NB4 (cell line): ENCODE results near the gene SMAD3.

Experiments
- MYC ChIP-seq: IDR thresholded peaks from 2 replicates; pipeline ENCODE4 v1.6.1; 2011; ENCODE audit warnings: low read depth, low read length
- POLR2A ChIP-seq: IDR thresholded peaks from 2 replicates; pipeline ENCODE4 v1.6.1; 2011; ENCODE audit warnings: mild to moderate bottlenecking; ENCODE audit not compliant: insufficient read length; ENCODE audit errors: extremely low read depth
- TF ChIP-seq, protein P1 (sequence below): IDR thresholded peaks from one replicate; pipeline ENCODE4 v1.5.1; 2012; ENCODE audit warnings: low read depth, low read length
- TF ChIP-seq, protein P2 (sequence below): IDR thresholded peaks from 2 replicates; pipeline ENCODE4 v1.6.1; 2011; ENCODE audit warnings: low read depth, low read length

DNA sequence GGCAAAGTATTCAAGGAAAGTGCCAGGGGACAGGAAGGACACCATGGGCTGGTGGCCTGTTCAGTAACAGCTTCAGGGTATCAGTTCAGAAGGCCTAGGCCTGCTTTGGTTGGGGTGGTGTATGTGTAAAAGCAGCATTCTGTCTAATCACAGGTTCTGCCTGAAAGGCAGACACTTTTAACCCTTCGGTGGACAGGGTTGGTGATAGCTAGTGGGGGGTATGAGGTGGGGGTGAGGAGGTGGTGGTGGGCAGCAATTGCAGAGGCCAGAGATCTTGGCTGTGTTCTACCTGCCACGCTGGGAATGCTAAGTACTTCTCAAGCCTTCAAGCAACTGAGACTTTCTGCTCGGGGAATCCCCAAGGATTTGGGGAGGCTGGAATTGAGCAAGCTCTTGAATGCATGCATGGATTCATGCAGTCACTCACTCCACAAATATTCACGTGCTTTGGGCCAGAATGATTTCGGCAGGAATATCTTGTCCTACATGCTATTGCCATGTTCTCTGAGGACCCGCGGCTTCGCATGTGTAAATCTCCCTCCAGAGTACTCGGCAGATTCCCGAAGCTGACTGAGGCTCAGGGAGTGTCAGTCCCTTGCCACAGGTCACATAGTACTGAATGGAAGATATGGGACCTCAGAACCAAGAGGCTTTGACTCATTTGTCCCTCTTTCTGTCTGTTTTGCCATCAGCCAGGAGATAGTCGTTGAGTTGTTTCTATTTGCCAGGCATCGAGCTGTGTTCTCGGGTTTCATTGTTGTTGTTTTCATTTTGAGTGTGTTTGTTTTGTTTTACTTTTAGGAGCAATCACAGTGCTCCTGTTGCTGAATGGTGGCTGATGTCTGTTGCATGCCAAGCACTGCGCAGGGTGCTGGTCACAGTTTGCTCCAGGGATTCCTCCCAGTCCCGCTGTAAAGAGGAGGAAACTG is 65.5 kb downstream of the SMAD3 start:
- TF ChIP-seq POLR2A (no peak), MYC (no peak)
- TF ChIP-seq, protein P1, sequence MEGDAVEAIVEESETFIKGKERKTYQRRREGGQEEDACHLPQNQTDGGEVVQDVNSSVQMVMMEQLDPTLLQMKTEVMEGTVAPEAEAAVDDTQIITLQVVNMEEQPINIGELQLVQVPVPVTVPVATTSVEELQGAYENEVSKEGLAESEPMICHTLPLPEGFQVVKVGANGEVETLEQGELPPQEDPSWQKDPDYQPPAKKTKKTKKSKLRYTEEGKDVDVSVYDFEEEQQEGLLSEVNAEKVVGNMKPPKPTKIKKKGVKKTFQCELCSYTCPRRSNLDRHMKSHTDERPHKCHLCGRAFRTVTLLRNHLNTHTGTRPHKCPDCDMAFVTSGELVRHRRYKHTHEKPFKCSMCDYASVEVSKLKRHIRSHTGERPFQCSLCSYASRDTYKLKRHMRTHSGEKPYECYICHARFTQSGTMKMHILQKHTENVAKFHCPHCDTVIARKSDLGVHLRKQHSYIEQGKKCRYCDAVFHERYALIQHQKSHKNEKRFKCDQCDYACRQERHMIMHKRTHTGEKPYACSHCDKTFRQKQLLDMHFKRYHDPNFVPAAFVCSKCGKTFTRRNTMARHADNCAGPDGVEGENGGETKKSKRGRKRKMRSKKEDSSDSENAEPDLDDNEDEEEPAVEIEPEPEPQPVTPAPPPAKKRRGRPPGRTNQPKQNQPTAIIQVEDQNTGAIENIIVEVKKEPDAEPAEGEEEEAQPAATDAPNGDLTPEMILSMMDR, result no peak
- TF ChIP-seq, protein P2, sequence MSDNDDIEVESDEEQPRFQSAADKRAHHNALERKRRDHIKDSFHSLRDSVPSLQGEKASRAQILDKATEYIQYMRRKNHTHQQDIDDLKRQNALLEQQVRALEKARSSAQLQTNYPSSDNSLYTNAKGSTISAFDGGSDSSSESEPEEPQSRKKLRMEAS, result no peak
